HepG2 (cell line): ENCODE results near the gene TULP3. TPM values are rescaled to one million over a fixed set of nuclear protein-coding genes. Genes with fewer than 3 reads are reported as not detected.

Source experiments
- BCL6 ChIP-seq: IDR thresholded peaks from 2 replicates; pipeline ENCODE4 v1.6.1; 2016; ENCODE audit warnings: missing genetic modification reagents, missing compliant biosample characterization
- CCDC6 ChIP-seq: sonication (generic); formaldehyde crosslinking; IDR thresholded peaks from 2 replicates; pipeline ENCODE4 v1.8.1; 2022; ENCODE audit warnings: mild to moderate bottlenecking, missing genetic modification reagents, moderate library complexity
- DNMT1 ChIP-seq: sonication (generic); formaldehyde crosslinking; IDR thresholded peaks from 2 replicates; pipeline ENCODE4 v1.5.1; 2020; ENCODE audit warnings: mild to moderate bottlenecking, missing genetic modification reagents
- HOXA3 ChIP-seq: sonication (generic); formaldehyde crosslinking; IDR thresholded peaks from 2 replicates; pipeline ENCODE4 v1.5.0; 2020; ENCODE audit warnings: missing genetic modification reagents
- NBN ChIP-seq: fragments of 450-650 bp; conservative IDR thresholded peaks from 2 replicates; pipeline ENCODE4 v1.6.1; 2017
- NR3C1 ChIP-seq: sonication (generic); formaldehyde crosslinking; IDR thresholded peaks from 2 replicates; pipeline ENCODE4 v1.4.0; 2020; ENCODE audit warnings: missing genetic modification reagents
- PCBP2 ChIP-seq: fragments of 200-400 bp; formaldehyde crosslinking; optimal IDR thresholded peaks from 2 replicates; pipeline ENCODE3; 2018; ENCODE audit warnings: low read length, low read depth; ENCODE audit not compliant: poor library complexity, severe bottlenecking
- PTBP1 ChIP-seq: fragments of 200-400 bp; formaldehyde crosslinking; IDR thresholded peaks from 2 replicates; pipeline ENCODE4 v1.6.1; 2018; ENCODE audit warnings: low read length, low read depth; ENCODE audit not compliant: poor library complexity, severe bottlenecking
- RBM39 ChIP-seq: fragments of 200-400 bp; formaldehyde crosslinking; IDR thresholded peaks from one replicate; pipeline ENCODE4 v1.6.1; 2018; ENCODE audit warnings: antibody characterized with exemption, mild to moderate bottlenecking, low read depth, low read length; ENCODE audit not compliant: poor library complexity, severe bottlenecking
- REL ChIP-seq: sonication (generic); formaldehyde crosslinking; conservative IDR thresholded peaks from 2 replicates; pipeline ENCODE4 v1.8.0; 2022; ENCODE audit warnings: mild to moderate bottlenecking, missing genetic modification reagents, moderate library complexity
- SMAD3 ChIP-seq: sonication (generic); formaldehyde crosslinking; IDR thresholded peaks from 2 replicates; pipeline ENCODE4 v1.4.0; 2020; ENCODE audit warnings: missing genetic modification reagents
- ZC3H13 ChIP-seq: sonication (generic); formaldehyde crosslinking; IDR thresholded peaks from 2 replicates; pipeline ENCODE4 v1.8.1; 2023; ENCODE audit warnings: mild to moderate bottlenecking, missing genetic modification reagents, moderate library complexity
- ZNF10 ChIP-seq: sonication (generic); formaldehyde crosslinking; IDR thresholded peaks from 2 replicates; pipeline ENCODE4 v1.4.0; 2020; ENCODE audit warnings: mild to moderate bottlenecking, low read depth, missing genetic modification reagents, borderline replicate concordance
- ZNF615 ChIP-seq: sonication (generic); formaldehyde crosslinking; IDR thresholded peaks from 2 replicates; pipeline ENCODE4 v1.5.0; 2020; ENCODE audit warnings: mild to moderate bottlenecking, missing genetic modification reagents, borderline replicate concordance
- polyA plus RNA-seq, 8 experiments: library from polyadenylated mRNA; depleted of rRNA in 3 of 8; stranded (reverse) in 7 of 8; unstranded in 1 of 8; fragments of >200 nt; fragmentation: Illumina TruSeq in 4 of 8; extraction: Trizol in 4 of 8; gene quantifications; 2 replicates each; pipeline versions ENCODE4 v1.2.1 to v1.2.3, GENCODE V29; 2011 to 2016; ENCODE audit warnings: low read depth in 4 of 8, missing spikeins in 1 of 8, mixed read lengths in 1 of 8; ENCODE audit not compliant: insufficient read depth in 1 of 8
- total RNA-seq, 5 experiments: library from RNA; depleted of rRNA; stranded (reverse); fragments of >200 nt; fragmentation: Illumina TruSeq; extraction: Trizol; gene quantifications; 2 replicates each; pipeline ENCODE4 v1.2.3, GENCODE V29; 2016; ENCODE audit warnings: low read depth in 1 of 5
- TF ChIP-seq, protein P1 (sequence below), 2 experiments: sonication (generic) in 1 of 2; formaldehyde crosslinking in 1 of 2; IDR thresholded peaks; 2 replicates each; pipeline versions ENCODE4 v1.6.1 to v1.9.0; 2014 to 2022; ENCODE audit warnings: antibody characterized with exemption in 1 of 2, borderline replicate concordance in 1 of 2, inconsistent platforms in 1 of 2, low read depth in 1 of 2, missing genetic modification reagents in 1 of 2
- TF ChIP-seq, protein P2 (sequence below): IDR thresholded peaks from 2 replicates; pipeline ENCODE4 v1.6.1; 2016; ENCODE audit warnings: low read depth, missing genetic modification reagents, missing compliant biosample characterization
- TF ChIP-seq, protein P3 (sequence below): sonication (generic); formaldehyde crosslinking; IDR thresholded peaks from 2 replicates; pipeline ENCODE4 v1.5.1; 2020; ENCODE audit warnings: missing genetic modification reagents, mild to moderate bottlenecking, borderline replicate concordance

The TULP3 gene
- total and polyA plus RNA-seq, 2 of the 13 experiments (the other 11 are each of a cell fraction or from before 2014, with no cell fraction given) = 11.2 to 13.2 TPM

DNA sequence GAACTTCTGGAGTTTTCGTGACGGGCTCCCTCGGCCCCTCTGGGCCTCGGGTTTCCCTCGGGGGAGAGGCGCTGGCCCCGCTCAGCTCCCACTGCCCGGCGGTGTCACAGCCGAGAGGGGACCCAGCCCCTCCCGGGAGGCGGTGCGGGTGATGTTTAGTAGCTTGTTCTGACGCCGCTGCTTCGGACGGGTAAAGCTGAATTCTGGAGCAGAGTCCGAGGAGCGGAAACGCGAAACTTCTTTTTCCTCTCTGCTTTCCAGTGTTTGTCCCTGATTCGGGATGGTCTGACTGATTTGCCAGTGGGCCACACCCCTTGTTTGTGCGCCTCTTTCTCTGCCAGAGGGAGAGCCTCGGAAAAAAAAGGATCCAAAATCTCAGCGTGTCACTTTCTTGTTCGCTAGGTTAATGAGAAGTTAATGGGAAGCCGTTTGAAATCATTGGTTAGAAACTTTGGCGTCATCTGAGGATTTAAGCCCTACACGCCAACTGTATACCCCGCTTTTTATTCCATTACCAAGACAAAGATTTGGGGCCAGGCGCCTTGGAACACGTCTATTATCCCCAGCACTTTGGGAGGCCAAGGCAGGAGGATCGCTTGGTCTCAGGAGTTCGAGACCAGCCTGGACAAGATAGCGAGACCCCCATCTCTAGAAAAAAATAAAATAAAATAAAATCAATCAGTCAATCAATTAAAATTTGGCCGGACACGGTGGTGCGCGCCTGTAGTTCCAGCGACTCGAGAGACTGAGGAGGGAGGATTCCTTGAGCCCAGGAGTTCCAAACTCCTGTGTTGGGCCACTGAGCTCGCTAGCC lies 756 bp downstream of the TULP3 start (continued):
- TF ChIP-seq, protein P1, sequence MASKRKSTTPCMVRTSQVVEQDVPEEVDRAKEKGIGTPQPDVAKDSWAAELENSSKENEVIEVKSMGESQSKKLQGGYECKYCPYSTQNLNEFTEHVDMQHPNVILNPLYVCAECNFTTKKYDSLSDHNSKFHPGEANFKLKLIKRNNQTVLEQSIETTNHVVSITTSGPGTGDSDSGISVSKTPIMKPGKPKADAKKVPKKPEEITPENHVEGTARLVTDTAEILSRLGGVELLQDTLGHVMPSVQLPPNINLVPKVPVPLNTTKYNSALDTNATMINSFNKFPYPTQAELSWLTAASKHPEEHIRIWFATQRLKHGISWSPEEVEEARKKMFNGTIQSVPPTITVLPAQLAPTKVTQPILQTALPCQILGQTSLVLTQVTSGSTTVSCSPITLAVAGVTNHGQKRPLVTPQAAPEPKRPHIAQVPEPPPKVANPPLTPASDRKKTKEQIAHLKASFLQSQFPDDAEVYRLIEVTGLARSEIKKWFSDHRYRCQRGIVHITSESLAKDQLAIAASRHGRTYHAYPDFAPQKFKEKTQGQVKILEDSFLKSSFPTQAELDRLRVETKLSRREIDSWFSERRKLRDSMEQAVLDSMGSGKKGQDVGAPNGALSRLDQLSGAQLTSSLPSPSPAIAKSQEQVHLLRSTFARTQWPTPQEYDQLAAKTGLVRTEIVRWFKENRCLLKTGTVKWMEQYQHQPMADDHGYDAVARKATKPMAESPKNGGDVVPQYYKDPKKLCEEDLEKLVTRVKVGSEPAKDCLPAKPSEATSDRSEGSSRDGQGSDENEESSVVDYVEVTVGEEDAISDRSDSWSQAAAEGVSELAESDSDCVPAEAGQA (IDR thresholded peaks at IDR 0.05; ENCODE audit: low read depth) = no peak
- TF ChIP-seq, protein P1 (CRISPR knock-in tag; IDR thresholded peaks at IDR 0.05; ENCODE audit: borderline replicate concordance) = no peak
- TF ChIP-seq, protein P2, sequence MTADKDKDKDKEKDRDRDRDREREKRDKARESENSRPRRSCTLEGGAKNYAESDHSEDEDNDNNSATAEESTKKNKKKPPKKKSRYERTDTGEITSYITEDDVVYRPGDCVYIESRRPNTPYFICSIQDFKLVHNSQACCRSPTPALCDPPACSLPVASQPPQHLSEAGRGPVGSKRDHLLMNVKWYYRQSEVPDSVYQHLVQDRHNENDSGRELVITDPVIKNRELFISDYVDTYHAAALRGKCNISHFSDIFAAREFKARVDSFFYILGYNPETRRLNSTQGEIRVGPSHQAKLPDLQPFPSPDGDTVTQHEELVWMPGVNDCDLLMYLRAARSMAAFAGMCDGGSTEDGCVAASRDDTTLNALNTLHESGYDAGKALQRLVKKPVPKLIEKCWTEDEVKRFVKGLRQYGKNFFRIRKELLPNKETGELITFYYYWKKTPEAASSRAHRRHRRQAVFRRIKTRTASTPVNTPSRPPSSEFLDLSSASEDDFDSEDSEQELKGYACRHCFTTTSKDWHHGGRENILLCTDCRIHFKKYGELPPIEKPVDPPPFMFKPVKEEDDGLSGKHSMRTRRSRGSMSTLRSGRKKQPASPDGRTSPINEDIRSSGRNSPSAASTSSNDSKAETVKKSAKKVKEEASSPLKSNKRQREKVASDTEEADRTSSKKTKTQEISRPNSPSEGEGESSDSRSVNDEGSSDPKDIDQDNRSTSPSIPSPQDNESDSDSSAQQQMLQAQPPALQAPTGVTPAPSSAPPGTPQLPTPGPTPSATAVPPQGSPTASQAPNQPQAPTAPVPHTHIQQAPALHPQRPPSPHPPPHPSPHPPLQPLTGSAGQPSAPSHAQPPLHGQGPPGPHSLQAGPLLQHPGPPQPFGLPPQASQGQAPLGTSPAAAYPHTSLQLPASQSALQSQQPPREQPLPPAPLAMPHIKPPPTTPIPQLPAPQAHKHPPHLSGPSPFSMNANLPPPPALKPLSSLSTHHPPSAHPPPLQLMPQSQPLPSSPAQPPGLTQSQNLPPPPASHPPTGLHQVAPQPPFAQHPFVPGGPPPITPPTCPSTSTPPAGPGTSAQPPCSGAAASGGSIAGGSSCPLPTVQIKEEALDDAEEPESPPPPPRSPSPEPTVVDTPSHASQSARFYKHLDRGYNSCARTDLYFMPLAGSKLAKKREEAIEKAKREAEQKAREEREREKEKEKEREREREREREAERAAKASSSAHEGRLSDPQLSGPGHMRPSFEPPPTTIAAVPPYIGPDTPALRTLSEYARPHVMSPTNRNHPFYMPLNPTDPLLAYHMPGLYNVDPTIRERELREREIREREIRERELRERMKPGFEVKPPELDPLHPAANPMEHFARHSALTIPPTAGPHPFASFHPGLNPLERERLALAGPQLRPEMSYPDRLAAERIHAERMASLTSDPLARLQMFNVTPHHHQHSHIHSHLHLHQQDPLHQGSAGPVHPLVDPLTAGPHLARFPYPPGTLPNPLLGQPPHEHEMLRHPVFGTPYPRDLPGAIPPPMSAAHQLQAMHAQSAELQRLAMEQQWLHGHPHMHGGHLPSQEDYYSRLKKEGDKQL (CRISPR knock-in tag) = no peak
- TF ChIP-seq RBM39 (no peak), ZC3H13 (CRISPR knock-in tag) (no peak), NR3C1 (CRISPR knock-in tag) (no peak), BCL6 (0 out of 2 replicates have a peak, but pooled peaks have one; percentile 7), REL (CRISPR knock-in tag) (no peak), ZNF10 (CRISPR knock-in tag) (no peak), CCDC6 (CRISPR knock-in tag) (no peak), PTBP1 (no peak), PCBP2 (no peak), ZNF615 (CRISPR knock-in tag) (no peak), HOXA3 (CRISPR knock-in tag) (no peak), SMAD3 (CRISPR knock-in tag) (no peak), DNMT1 (no peak), NBN (no peak)
- TF ChIP-seq, protein P3, sequence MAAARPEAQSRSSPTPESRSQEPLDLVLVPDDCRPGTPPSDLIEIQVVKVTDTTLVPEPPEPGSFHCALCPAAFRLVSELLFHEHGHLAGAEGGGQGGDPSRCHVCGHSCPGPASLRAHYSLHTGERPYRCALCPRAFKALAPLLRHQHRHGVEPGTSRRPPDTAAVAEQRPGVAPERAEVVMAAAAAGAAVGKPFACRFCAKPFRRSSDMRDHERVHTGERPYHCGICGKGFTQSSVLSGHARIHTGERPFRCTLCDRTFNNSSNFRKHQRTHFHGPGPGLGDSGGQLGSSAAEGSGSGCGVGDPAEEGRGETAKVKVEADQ (CRISPR knock-in tag) = no peak
